Activated CD4-positive, alpha-beta T cell treated with anti-CD3 and anti-CD28 coated beads, Interleukin-10, Interleukin-2, amounts not matched to agents 100 ng/mL and 50 ng/mL, durations not matched to agents 16 hours and 8 hours (primary cell): ENCODE measurements around the gene RAB3IL1.

ENCODE experiments used
- DNase-seq: peaks from one replicate; pipeline ENCODE4 v3.0.0-alpha.2; 2020

The RAB3IL1 gene

GRCh38 chr11:61903845-61904244, 13.5 kb downstream of the RAB3IL1 start:
- no peak for DNase-seq

GRCh38 chr11:61902313-61902712, 15.1 kb downstream of the RAB3IL1 start:
- no peak for DNase-seq

GRCh38 chr11:61901397-61901796, 16.0 kb downstream of the RAB3IL1 start:
- DNase-seq = no peak

GRCh38 chr11:61900251-61900650, 17.1 kb downstream of the RAB3IL1 start:
- DNase-seq = no peak

GRCh38 chr11:61899146-61899841, 18.1 kb downstream of the RAB3IL1 start:
- DNase-seq = peak; percentile 93

- DNase-seq = no peak
These were observed 19.2 kb downstream of the RAB3IL1 start for GRCh38 chr11:61898247-61898582.

- DNase-seq = peak; percentile 84
These were observed 19.7 kb downstream of the RAB3IL1 start for GRCh38 chr11:61897387-61898246.

GRCh38 chr11:61896665-61897386, 20.5 kb downstream of the RAB3IL1 start:
- DNase-seq = no peak

GRCh38 chr11:61895718-61896059, 21.7 kb downstream of the RAB3IL1 start:
- no peak for DNase-seq

GRCh38 chr11:61895046-61895717, 22.2 kb downstream of the RAB3IL1 start:
- no peak for DNase-seq

- DNase-seq = no peak
These were observed 23.4 kb downstream of the RAB3IL1 start for GRCh38 chr11:61893981-61894380.

GRCh38 chr11:61892085-61892370, 25.3 kb downstream of the RAB3IL1 start:
- DNase-seq = no peak

- DNase-seq = peak; percentile 48
These were observed 25.9 kb downstream of the RAB3IL1 start, which contains the start of gene FADS3 for GRCh38 chr11:61891331-61892084. Gene FADS3, minus strand, starts transcription at chr11:61891545. Its CDS starts 164 bp downstream, at chr11:61891381.

- peak; percentile 22 for DNase-seq
These were observed 26.6 kb downstream of the RAB3IL1 start for GRCh38 chr11:61890529-61891330.

- DNase-seq = no peak
These were observed 27.5 kb downstream of the RAB3IL1 start for GRCh38 chr11:61889831-61890230.

- DNase-seq = no peak
These were observed 28.8 kb downstream of the RAB3IL1 start for GRCh38 chr11:61888590-61888989.

GRCh38 chr11:61887839-61888494, 29.4 kb downstream of the RAB3IL1 start:
- no peak for DNase-seq

- no peak for DNase-seq
These were observed 30.7 kb downstream of the RAB3IL1 start for GRCh38 chr11:61886643-61887042.

- no peak for DNase-seq
These were observed 31.4 kb downstream of the RAB3IL1 start for GRCh38 chr11:61885784-61886580.

- DNase-seq = no peak
These were observed 32.1 kb downstream of the RAB3IL1 start for GRCh38 chr11:61885166-61885778.
